NB4 (cell line): Measurements from ENCODE around the gene TBC1D17.

Experiments
- CTCF ChIP-seq: IDR thresholded peaks from one replicate; pipeline ENCODE4 v1.5.1; 2012; ENCODE audit warnings: low read depth, low read length
- MAX ChIP-seq: IDR thresholded peaks from 2 replicates; pipeline ENCODE4 v1.6.1; 2011; ENCODE audit warnings: low read depth, low read length
- POLR2A ChIP-seq: IDR thresholded peaks from 2 replicates; pipeline ENCODE4 v1.6.1; 2011; ENCODE audit warnings: mild to moderate bottlenecking; ENCODE audit not compliant: insufficient read length; ENCODE audit errors: extremely low read depth

- no peak for TF ChIP-seq CTCF
- no peak for TF ChIP-seq POLR2A
- no peak for TF ChIP-seq MAX
Measured at GRCh38 chr19:49872245-49873128, 5.0 kb upstream of the TBC1D17 start.
